PFSK-1 (cell line): ENCODE measurements around the gene CAPN5.

Experiments
- POLR2AphosphoS5 ChIP-seq: IDR thresholded peaks from 2 replicates; pipeline ENCODE4 v1.6.1; 2012; ENCODE audit warnings: low read depth, mild to moderate bottlenecking, control low read depth, low read length, moderate library complexity
- TF ChIP-seq, protein P1 (sequence below), 2 experiments: IDR thresholded peaks; 2 replicates each; pipeline versions ENCODE4 v1.6.1 to v1.8.0; 2011 to 2012; ENCODE audit warnings: low read depth in 2 of 2, low read length in 2 of 2, control low read depth in 1 of 2, inconsistent platforms in 1 of 2, mild to moderate bottlenecking in 1 of 2, moderate library complexity in 1 of 2; ENCODE audit not compliant: insufficient read depth in 1 of 2

DNA sequence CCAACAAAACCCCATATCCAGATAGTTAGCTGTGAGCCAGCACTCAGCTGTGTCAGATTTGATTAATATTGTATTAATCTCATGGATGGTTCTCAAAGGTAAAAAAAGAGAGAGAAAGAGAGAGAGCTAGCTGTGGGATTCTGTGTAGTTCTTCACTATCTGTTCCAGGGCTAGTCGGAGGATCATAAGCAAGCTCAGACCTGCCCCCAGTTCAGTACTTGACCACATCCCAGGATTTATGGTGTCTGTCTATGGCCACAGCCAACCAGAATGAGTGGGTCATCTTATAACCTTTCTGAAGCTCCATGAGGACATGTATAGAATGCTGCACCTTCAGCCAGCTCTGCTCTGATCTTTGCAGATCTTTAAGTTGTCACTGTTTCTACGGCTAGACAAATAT lies 46.0 kb upstream of the CAPN5 start:
- TF ChIP-seq POLR2AphosphoS5 = no peak
- TF ChIP-seq, protein P1, sequence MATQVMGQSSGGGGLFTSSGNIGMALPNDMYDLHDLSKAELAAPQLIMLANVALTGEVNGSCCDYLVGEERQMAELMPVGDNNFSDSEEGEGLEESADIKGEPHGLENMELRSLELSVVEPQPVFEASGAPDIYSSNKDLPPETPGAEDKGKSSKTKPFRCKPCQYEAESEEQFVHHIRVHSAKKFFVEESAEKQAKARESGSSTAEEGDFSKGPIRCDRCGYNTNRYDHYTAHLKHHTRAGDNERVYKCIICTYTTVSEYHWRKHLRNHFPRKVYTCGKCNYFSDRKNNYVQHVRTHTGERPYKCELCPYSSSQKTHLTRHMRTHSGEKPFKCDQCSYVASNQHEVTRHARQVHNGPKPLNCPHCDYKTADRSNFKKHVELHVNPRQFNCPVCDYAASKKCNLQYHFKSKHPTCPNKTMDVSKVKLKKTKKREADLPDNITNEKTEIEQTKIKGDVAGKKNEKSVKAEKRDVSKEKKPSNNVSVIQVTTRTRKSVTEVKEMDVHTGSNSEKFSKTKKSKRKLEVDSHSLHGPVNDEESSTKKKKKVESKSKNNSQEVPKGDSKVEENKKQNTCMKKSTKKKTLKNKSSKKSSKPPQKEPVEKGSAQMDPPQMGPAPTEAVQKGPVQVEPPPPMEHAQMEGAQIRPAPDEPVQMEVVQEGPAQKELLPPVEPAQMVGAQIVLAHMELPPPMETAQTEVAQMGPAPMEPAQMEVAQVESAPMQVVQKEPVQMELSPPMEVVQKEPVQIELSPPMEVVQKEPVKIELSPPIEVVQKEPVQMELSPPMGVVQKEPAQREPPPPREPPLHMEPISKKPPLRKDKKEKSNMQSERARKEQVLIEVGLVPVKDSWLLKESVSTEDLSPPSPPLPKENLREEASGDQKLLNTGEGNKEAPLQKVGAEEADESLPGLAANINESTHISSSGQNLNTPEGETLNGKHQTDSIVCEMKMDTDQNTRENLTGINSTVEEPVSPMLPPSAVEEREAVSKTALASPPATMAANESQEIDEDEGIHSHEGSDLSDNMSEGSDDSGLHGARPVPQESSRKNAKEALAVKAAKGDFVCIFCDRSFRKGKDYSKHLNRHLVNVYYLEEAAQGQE (IDR thresholded peaks at IDR 0.05; ENCODE audit: insufficient read depth in 1 of 2, low read depth in 2 of 2, low read length in 2 of 2) = no peak
